HG02840 (cell line): Measurements from ENCODE around the gene EPHB3.

ENCODE experiments used
- ATAC-seq: cut with Tn5 transposase; IDR thresholded peaks from one replicate; pipeline ENCODE4 v1.9.1; 2021; ENCODE audit warnings: mild to moderate bottlenecking, moderate library complexity, moderate number of reproducible peaks; ENCODE audit not compliant: unreplicated experiment, low FRiP score

The EPHB3 gene

DNA sequence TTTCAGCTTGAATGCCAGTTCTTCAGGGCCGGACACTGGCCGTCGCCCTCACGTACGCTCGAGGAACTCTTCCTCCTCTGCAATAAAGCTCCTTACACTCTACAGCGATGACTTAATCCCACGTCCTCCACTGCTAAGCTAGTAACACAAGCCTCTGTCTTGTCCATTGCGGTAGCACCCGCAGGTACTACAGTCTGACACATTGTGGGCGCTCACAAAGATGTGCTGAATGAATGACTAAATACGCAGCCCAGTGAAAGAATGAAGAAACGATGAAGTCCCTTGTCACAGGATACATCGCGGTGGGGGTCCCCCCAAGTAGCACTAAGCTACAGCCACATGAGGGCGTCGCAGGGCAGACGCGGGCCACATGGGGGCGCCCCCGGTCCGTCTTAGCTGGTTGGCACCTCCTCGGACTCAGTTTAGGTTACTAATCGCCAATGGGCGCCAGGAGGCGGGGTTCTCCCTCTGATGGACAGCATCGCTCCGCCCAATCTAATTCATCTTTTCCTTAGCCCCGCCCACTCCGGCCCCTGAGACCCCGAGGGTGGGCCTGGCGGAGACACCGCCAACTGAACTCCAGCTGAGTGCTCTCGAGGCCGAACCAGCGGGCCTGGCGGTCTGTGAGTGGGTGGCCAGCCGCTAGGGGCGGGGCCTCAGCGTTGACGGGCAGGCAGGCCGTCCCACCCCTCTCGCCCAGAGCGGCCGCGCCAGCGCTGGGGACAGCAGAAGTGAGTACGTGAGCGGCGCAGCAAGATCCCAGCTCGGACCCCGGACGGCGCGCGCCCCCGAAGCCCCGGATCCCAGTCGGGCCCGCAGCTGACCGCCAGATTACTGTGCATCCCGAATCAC, at the start of gene EPHB3:
Gene EPHB3, plus strand, starts transcription at position 725 of the 852 bp plus-strand sequence. CDS start 451 bp downstream, outside the sequence.
- ATAC-seq, result peak; percentile 71

DNA sequence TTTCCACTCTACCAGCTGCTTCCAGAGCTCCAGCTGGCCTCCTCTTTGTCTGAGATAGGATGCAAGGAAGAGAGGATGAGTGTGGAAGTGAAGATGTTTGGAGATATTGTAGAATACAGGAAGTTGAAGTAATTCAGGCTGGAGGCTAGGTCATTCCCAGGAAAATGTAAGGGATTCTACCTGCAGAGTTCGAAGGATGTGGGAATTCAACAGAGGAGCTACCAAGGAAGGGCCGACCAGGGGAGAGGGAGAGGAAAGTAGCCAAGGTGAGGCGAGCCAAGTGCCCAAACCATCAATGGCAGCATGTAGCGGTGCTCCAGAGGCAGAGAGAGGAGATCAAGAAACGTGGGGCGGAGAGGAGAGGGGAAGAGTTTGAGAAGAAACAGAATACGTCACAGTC, 49.0 kb upstream of the EPHB3 start:
- ATAC-seq, result no peak

DNA sequence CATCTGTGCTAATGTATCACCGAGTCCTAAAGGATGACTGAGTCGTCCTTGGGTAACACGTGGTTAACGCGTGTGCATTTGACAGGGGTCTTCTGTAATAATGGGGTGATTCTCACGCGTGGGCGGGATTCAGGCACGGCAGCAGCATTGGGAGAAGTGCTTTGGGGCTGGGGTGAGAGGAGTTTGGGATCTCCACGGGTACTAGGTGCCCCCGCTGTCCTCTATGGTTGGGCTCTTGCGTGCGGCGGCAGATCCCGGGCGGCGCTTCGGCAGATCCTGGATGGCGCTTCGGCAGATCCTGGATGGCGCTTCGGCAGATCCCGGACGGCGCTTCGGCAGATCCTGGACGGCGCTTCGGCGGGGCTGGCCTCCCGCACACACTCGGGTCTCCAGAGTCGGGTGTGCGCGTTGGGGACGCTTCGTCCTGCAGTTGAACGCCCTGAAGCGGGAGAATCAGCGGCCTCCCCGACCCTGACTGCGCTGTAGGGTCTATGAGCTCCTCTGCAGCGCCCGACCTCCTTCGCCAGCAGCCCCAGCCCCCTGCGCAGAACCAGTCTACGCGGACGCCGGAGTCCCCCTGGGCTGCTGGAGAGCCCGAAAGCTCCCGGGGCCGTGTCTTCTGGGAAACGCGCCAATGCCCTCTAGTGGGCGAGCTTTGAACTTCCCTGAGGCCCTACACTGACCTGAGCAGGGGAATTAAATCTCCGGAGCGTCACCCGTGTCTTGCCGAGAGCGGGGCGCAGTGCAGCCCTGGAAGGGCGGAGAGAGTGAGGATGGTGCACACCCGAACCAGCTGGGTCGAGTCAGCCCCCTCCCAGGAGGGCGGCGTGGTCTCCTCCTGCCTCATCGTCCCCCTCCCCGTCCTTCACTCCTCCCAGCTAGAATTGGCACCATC, 48.1 kb upstream of the EPHB3 start:
- ATAC-seq, result no peak

DNA sequence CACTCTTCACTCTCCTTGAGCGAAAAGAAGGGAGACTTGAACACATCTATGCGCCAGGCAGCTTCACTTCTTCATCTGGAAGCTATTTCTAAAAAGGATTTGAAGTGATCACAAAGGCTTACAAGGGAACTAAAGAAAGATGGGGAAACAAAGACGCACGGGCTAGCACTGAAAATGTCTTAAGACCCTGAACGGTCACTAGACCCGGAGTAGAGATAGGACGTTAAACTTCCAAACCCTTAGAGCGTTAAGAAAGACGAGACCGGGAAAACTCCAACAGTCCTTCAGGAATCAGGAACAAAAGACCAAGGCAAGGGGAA, 47.5 kb upstream of the EPHB3 start:
- no peak for ATAC-seq

DNA sequence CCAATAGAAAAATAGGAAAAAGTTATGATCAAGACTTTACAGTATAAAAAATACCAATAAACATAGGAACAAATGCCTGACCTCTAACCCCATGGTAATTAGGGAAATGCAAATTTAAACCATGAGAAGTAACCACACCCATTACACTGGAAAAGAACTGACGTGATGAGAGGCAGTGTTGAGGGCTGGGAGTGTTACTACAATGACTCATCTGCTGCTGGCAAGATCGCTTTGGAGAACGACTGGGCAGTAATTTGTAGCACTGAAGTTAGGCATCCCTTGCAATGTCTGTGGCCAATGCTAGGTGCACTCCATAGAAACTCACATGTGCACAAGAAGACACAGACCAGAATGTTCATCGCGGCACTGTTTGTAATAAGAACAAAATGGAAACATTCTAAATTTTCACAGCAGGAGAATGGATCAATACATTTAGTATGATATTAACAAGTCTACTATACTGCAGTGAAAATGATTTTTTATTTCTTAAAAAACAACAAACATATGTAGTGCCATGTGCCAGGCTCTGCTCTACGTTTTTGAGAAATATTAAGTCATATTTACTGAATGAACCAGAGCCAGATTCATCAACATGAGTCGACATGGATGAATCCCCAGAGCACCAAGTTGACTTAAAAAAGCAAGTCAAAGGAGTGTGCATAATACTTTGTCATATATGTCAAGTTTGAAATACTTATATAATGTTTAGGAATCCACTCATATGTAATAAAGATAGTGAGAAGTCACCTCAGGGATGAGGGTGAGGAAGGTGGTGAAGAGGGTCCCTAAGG, 37.6 kb upstream of the EPHB3 start:
- ATAC-seq, result no peak

DNA sequence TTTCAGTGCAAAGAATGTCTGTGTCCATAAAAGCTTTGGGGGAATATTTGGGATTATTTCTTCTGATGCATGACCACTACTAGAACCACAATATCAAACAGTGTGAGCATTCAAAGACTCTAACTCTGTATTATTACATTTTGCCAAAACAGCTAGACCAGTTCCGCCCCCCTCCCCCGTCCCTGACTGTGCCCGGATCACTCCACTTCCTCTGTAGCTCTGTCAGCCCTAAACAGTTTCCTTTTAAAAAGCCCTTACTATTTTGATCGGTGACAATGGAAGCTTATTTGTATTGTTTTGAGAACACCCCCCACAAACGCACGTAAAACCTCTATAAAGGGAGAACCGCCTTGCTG, 36.6 kb upstream of the EPHB3 start:
- no peak for ATAC-seq

DNA sequence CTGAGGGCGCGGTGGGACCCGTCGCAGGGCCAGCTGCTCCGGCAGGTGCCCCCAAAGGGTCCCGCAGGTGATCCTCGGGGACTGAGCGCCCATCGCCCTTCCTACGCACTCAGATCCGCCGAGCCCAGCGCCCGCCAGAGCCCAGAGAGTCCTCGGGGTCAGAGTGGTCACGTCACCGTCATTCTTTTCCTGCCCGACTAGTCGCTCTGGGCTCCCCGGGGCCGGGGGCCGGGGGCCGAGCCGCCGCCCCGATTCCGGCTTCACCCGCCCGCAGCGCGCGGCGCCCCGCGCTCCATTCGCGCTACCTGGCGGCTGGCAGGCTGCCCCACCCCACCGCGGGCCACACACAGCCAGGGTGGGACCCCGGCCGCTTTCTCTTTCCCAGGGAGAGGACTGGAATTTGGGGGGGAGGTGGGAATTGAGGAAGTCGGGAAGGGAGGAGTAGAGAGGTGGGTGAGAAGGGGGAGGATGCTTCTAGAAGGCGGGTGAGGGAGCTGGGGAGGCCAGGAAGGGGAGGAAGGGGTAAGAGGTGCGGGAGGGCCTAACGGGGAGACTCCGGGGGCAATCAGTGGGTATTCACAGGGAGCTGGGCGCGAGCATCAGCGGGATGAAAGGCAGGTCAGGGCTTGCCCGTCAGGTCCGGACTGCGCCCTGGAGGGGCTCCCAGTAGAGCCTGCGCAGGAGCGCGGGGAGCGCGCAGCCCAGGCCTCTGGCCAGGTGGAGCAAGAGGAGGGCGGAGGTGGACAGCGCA, 36.1 kb upstream of the EPHB3 start:
- no peak for ATAC-seq

DNA sequence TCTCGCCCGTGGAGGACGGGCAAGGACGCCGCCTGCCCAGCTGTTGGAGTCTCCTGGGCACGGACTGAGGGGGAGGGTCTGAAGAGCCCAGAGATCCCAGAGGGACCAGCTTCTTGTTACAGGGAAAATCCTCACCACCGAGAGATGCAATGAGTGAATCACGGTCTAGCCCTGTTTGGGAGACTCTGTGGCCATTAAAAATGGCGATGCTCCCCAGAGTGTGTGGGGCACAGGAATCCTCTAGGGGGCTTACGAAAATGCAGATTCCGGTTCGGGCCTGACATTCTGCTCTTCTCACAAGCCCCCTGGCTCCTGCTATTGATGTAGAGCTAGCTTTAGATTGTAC, 35.5 kb upstream of the EPHB3 start:
- no peak for ATAC-seq

DNA sequence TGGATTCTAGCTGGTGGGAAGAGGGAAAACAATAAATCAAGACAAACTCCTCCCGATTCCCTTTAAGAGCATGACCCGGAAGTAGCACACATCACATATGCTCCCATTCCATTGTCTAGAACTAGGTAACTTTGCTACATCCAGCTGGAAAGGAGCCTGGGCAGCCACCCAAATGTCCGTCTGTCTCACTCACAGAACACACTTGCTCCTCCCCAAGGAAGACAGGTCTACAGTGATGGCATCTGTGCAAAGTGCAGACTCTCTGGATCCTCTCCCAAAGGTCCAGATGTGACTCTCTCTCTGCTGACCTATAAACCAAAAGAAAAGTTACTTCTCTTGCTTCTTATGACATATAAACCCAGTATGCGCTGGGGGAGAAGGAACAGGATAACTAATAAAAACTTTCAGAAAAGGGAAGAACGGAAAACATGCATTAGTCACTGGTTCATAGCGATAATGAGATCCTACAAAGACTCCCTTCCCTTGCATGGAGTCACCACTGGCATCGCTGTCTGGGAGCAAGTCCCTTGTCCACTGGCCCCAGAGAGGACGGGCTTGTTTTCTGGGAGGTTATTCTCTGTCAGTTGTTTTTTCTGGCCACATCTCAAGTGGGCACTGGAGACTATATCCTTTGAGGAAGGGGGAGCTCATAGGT, 29.8 kb upstream of the EPHB3 start:
- ATAC-seq, result no peak

DNA sequence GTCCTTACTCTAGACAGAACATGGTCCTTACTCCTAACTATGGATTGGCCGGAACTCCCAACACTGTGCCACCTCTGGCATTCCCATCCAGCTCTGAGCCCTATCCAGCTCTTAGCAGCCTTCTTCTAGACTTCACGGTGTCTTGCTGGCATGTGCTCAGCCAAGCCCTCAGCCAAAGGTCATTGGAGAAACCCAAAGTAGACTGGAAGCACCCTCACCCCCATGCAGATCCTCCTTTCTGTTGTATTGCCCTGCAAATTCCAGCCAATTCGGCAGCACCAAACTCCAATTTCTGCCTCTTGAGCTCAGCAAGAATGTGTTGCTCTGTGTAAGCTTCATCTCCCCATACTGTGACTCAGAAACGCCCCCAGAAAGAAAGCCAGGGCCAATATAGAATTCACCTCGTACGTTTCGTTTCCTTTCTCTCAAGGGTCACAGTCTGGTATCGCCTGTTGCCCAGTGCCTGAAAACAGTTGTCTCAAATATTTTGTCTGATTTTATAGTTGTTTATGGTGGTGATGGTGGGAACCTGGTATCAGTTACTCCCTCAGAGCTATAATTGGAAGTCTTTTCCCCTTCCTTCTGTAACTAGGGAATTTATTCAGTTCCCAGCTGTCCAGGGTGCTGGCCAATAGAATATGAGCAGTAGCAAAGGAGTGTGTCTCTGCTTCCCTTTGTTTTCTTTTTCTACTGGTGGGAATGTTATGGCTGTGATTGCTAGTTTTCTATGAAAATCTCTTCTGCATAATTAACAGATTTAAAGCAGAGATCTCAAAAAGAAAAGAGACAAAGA, 28.4 kb upstream of the EPHB3 start:
- ATAC-seq, result no peak

DNA sequence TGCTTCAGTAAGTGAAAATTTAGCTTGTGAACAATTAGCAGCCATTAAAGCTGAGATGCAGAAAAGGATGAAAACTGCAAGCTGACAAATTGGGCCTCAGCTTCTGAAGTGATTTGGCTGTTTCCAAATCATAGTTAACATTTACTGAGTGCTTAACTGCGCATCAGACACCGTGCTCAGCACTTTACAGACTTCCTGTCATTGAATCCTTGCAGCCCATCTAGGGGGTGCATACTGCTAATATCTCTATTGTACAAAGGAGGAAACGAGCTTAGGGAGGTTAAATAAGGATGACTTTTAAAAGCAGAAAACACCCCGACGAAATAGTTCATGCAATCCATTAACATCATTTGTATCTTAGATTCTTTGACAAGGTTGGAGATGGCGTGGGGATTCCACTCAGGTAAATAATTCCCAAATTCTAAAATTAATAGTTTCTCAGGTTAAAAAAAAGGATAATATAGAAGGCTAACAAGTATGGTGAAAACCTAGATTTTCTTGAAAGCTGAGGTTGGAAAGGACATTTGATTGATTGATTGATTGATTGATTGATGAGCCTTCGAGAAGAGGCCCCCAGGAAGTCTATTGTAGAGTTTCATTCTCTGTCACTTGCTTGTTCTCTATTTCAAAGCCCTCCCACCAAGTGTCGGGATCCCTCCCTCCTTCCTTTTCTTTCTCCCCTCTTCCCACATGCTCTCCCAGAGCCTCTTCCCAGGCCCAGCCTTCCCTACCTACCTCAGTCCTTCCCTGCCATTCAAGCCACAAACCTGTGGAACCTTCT, 23.5 kb upstream of the EPHB3 start:
- no peak for ATAC-seq

DNA sequence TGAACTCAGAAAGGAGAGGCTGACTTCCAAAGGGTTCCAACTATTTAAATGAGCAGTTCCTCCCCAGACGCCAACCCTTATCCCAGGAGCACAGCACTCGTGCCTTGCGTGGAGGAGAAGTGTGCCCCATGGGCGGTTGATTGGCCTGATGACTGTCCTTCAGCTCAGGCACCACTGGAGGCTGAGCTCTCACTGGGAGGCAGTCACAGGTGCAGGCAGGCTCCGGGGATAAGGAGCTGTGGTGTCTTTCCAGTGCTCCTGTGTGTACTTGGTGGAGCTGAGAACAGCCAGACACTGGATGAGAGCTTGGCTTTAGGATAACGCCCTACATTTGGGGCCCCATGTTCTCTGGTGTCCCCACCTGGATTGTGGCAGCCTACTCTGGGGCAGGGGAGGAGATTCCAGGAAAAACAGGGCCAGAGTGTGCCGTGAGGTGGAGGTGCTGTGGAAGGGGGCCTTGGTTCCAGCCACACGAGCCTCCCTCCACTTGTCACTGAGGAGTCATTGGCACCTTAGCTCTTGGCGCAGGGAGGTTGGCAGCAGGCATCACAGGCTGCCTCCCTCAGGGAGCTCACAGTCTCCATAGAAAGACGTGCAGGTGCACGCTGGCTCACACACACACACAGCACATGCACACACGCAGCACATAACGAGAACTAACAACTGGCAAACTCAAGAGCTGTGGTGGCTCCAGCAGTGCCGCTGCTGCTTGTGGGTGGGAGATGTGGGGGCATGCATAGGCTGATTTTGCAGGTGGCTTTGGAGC, 22.7 kb upstream of the EPHB3 start:
- no peak for ATAC-seq

DNA sequence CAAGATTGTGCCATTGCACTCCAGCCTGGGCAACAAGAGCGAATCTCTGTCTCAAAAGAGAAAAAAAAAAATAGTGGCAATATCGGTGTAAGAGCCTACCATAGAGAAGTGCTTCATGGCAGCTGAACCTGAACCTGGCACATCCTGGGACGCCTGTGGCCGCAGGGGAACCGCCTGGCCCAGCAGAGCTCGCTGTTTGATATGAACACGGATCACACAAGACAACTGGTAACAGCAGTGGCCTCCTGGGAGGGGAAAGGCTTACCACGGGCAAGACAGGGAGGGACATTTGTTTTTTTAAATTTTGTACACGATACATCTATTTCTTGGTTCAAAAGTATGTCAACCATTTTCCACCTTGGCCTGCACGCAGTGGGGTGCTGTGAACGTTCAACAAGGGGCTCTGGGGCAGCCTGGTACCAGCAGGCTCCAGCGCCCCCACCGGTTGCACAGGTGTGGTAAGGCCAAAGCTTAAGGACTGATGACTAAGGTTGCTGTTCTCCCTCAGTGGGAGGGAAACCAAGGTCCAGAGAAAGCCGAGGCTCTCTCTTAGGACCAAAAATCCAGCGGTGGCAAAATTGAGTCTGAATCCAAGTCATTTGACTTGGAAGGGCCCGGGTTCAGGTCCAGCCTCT, 21.7 kb upstream of the EPHB3 start:
- ATAC-seq, result no peak

DNA sequence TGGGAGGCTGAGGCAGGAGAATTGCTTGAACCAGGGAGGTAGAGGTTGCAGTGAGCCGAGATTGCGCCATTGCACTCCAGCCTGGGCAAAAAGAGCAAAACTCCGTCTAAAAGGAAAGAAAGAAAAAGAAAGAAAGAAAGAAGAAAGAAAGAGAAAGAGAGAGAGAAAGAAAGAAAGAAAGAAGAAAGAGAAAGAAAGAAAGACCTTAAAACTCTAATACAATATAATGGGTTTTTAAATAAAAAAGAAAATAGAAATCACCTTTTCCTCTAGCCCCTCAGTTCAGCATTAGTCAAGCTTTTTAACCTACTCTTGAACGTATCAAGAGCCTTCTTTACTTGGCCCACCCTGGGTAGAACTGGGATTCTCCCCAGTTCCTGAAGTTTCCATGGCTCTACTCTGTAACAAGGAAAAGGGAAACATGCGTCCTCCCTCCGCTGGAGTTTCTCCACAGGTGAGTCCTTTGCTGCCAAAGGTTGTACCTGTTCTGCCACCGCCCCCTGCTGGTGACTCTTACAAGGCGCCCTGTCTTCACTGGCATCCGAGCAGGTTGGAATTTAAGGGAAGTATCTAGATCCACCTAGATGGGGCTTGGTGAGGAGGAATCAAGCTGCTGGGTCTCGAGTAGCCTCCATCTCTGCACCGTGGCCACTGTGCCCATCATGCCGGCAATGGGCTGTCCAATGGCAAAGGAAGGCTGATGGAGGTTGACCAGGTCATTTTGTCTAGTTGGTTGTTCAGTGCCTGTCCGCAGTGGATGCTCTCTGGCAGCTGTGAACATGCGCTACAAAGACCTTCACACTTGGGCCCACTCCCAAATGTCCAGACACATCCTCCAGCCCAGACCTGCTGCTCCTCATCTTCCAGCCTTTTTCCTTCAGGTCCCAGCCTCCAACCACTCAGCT, 20.6 kb upstream of the EPHB3 start:
- no peak for ATAC-seq

DNA sequence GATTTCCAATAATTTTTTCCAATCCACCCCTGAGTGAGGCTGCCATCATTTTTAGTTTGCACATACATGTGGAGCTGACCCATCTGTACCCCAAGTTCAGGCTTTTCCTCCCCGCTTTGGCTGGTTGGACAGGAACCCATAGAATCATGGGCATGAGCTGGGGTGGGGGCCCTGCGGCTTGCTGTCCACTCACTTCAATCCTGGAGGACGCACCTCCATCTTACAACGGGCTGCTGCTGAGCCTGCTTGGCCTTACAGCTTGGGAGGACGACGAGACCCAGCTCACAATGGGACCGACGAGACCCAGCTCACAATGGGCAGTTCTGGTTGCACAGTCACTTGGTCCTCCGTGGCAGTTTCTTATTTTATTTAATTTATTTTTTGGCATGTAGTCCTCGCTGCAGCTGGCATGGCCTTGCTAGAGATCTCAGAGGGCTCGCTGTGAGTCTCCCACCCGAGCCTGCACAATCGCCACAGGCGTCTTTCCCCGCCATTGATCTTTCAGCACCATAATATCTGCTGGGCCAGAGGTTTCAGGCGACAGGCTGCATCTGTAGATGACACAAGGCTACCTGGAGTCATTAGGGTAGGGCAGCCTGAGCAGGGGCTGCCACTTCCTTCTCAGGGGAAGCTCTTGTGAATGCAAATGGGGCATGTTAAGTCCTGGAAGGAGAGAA, 19.6 kb upstream of the EPHB3 start:
- ATAC-seq, result no peak

DNA sequence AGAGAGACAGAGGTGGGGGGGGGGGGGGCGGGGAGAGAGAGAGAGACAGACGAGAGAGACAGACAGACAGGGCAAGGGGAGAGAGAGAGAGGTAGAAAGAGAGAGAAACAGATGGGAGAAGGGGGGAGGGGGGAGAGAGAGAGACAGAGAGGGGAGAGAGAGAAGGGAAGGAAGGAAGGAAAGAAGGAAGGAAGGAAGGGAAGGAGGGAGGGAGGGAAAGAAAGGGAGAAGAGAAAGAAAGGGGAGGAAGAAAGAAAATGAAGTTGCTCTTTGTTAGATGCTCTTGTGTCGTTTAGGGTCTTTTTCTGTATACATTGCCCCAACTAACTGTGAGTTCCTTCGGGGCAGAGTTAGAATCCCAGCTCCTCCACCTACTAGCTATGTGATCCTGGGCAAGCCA, 19.0 kb upstream of the EPHB3 start:
- no peak for ATAC-seq
